Stimulated activated CD4-positive, alpha-beta T cell treated with anti-CD3 and anti-CD28 coated beads, Interleukin-15, amount 100 ng/mL, for 1 hour (primary cell): Measurements from ENCODE around the gene BEST2.

Source experiments
- DNase-seq, 2 donors: peaks; one replicate each; pipeline ENCODE4 v3.0.0-alpha.2; 2020; ENCODE audit warnings: low read depth in 1 of 2, low spot score in 1 of 2

The BEST2 gene

GRCh38 chr19:12730064-12730463 is 21.5 kb upstream of the BEST2 start:
- DNase-seq = no peak

- DNase-seq = no peak
Observed at GRCh38 chr19:12731337-12731736, 20.3 kb upstream of the BEST2 start.

GRCh38 chr19:12733369-12734214 is 18.0 kb upstream of the BEST2 start:
- DNase-seq = peak in 1 of 2 donors; percentile 24

- DNase-seq = peak; percentile 55 to 60
Observed at GRCh38 chr19:12736995-12737834, 14.4 kb upstream of the BEST2 start, which contains the start of gene GET3. Gene GET3 (plus strand): TSS chr19:12737497. CDS start chr19:12737506, 9 bp downstream.

GRCh38 chr19:12737835-12738351 is 13.7 kb upstream of the BEST2 start:
- no peak for DNase-seq

GRCh38 chr19:12745166-12745897 is 6.3 kb upstream of the BEST2 start:
- no peak for DNase-seq

GRCh38 chr19:12748489-12748888 is 3.1 kb upstream of the BEST2 start:
- DNase-seq = no peak

- DNase-seq = no peak
Observed at GRCh38 chr19:12749938-12750521, 1.6 kb upstream of the BEST2 start.

GRCh38 chr19:12750851-12751250 is 740 bp upstream of the BEST2 start:
- no peak for DNase-seq

- DNase-seq = no peak
Observed at GRCh38 chr19:12752056-12752781, 628 bp downstream of the BEST2 start.

GRCh38 chr19:12754465-12755196 is 3.0 kb downstream of the BEST2 start:
- DNase-seq = no peak

GRCh38 chr19:12756150-12756883 is 4.7 kb downstream of the BEST2 start:
- no peak for DNase-seq

- peak; percentile 43 to 59 for DNase-seq
Observed at GRCh38 chr19:12757544-12758274, 6.1 kb downstream of the BEST2 start.

GRCh38 chr19:12759686-12760085 is 8.1 kb downstream of the BEST2 start:
- no peak for DNase-seq

GRCh38 chr19:12763100-12763499 is 11.5 kb downstream of the BEST2 start:
- no peak for DNase-seq

GRCh38 chr19:12764698-12765097 is 13.1 kb downstream of the BEST2 start:
- no peak for DNase-seq

GRCh38 chr19:12766051-12766521 is 14.5 kb downstream of the BEST2 start:
- peak in 1 of 2 donors; percentile 66 for DNase-seq

GRCh38 chr19:12767150-12767549 is 15.6 kb downstream of the BEST2 start:
- DNase-seq = no peak
